HUDEP-2 (cell line): Measurements from ENCODE around the gene SDF2L1.
"Not testable (repeated sequence)": the region's sequence is repeated elsewhere in the genome, so short reads cannot be mapped to it uniquely, and the experiment has no call there.

Experiments used
- DNase-seq, 76 experiments: peaks; one replicate each; lab custom pipeline; 2025; ENCODE audit not compliant: unreplicated experiment in 76 of 76; lab: John Stamatoyannopoulos, UW

Gene SDF2L1

GRCh38 chr22:21684492-21685163 is 42.5 kb downstream of the SDF2L1 start:
- no peak for DNase-seq

- no peak for DNase-seq
Measured at GRCh38 chr22:21685164-21685513, 43.0 kb downstream of the SDF2L1 start.

- DNase-seq: no peak
Measured at GRCh38 chr22:21686193-21686608, 44.1 kb downstream of the SDF2L1 start.

- DNase-seq: no peak
Measured at GRCh38 chr22:21686634-21687393, 44.7 kb downstream of the SDF2L1 start.

GRCh38 chr22:21687685-21688259 is 45.7 kb downstream of the SDF2L1 start:
- DNase-seq: no peak

- no peak for DNase-seq
Measured at GRCh38 chr22:21688341-21688705, 46.2 kb downstream of the SDF2L1 start.

GRCh38 chr22:21688706-21689381 is 46.7 kb downstream of the SDF2L1 start:
- DNase-seq: no peak

- no peak for DNase-seq
Measured at GRCh38 chr22:21690401-21690801, 48.3 kb downstream of the SDF2L1 start.

GRCh38 chr22:21691816-21692215 is 49.7 kb downstream of the SDF2L1 start:
- no peak for DNase-seq

- not testable (repeated sequence) for DNase-seq
Measured at GRCh38 chr22:21692856-21693255, 50.8 kb downstream of the SDF2L1 start.

- no peak for DNase-seq
Measured at GRCh38 chr22:21693333-21693998, 51.4 kb downstream of the SDF2L1 start.
